KMS-11 (cell line): ENCODE data around the gene NOL12.
"Not testable (repeated sequence)": the region's sequence is repeated elsewhere in the genome, so short reads cannot be mapped to it uniquely, and the experiment has no call there.

Experiments
- H2AFZ ChIP-seq: fragments of 200-600 bp; sonication (generic); 2 replicates; pipeline ENCODE4 v1.6.1; 2016; ENCODE audit warnings: antibody characterized with exemption, mixed run types, low read depth
- H3K27ac ChIP-seq: fragments of 200-600 bp; sonication (generic); 2 replicates; pipeline ENCODE4 v1.6.1; 2016; ENCODE audit warnings: mild to moderate bottlenecking, mixed run types
- H3K27me3 ChIP-seq: fragments of 200-600 bp; sonication (generic); 2 replicates; pipeline ENCODE4 v1.6.1; 2017; ENCODE audit warnings: mild to moderate bottlenecking, low read depth, mixed run types, moderate library complexity; ENCODE audit not compliant: insufficient read depth
- H3K36me3 ChIP-seq: fragments of 200-600 bp; sonication (generic); 2 replicates; pipeline ENCODE4 v1.6.1; 2017; ENCODE audit warnings: mild to moderate bottlenecking, mixed run types; ENCODE audit not compliant: insufficient read depth
- H3K4me1 ChIP-seq: fragments of 200-600 bp; sonication (generic); 2 replicates; pipeline ENCODE4 v1.6.1; 2016; ENCODE audit warnings: mild to moderate bottlenecking, low read depth, mixed run types; ENCODE audit not compliant: poor library complexity, severe bottlenecking
- H3K4me2 ChIP-seq: fragments of 200-600 bp; sonication (generic); 2 replicates; pipeline ENCODE4 v1.7.0; 2016; ENCODE audit warnings: mild to moderate bottlenecking, mixed run types
- H3K4me3 ChIP-seq: fragments of 200-600 bp; sonication (generic); IDR thresholded peaks from 2 replicates; pipeline ENCODE4 v1.6.1; 2017; ENCODE audit warnings: low read depth, low read length, mixed read lengths; ENCODE audit not compliant: insufficient read depth
- H3K79me2 ChIP-seq: fragments of 200-600 bp; sonication (generic); 2 replicates; pipeline ENCODE4 v1.6.1; 2016; ENCODE audit warnings: low read depth, mixed run types; ENCODE audit not compliant: insufficient read depth
- H3K9ac ChIP-seq: fragments of 200-600 bp; sonication (generic); 2 replicates; pipeline ENCODE4 v1.6.1; 2016; ENCODE audit warnings: mild to moderate bottlenecking, mixed run types
- H4K20me1 ChIP-seq: fragments of 200-600 bp; sonication (generic); 2 replicates; pipeline ENCODE4 v1.6.1; 2016; ENCODE audit warnings: mild to moderate bottlenecking, mixed run types; ENCODE audit not compliant: insufficient read depth
- CTCF ChIP-seq: fragments of 200-600 bp; sonication (generic); conservative IDR thresholded peaks from 2 replicates; pipeline ENCODE4 v1.6.1; 2017; ENCODE audit warnings: low read depth, mild to moderate bottlenecking, antibody characterized with exemption, low read length, moderate library complexity, mixed read lengths

NOL12 gene

GRCh38 chr22:37711490-37711889 lies 25.3 kb downstream of the NOL12 start:
- no peak overlapping the region for H3K27ac ChIP-seq
- no peaks in the 10 kb centered on the region for H4K20me1 ChIP-seq
- no peaks in the 10 kb centered on the region for H3K36me3 ChIP-seq

GRCh38 chr22:37713761-37714160 lies 27.6 kb downstream of the NOL12 start:
- TF ChIP-seq CTCF, result no peak
- Histone ChIP-seq H3K9ac (no peak overlapping the region), H3K36me3 (no peaks in the 10 kb centered on the region), H3K4me2 (no peak overlapping the region), H3K4me3 (no peak overlapping the region), H3K27me3 (no peaks in the 10 kb centered on the region), H3K4me1 (peaks cover 8% of the 10 kb centered on the region), H4K20me1 (no peaks in the 10 kb centered on the region), H2AFZ (no peak overlapping the region), H3K27ac (no peak overlapping the region), H3K79me2 (no peaks in the 10 kb centered on the region)

More at GRCh38 chr22:37711490-37711889, 25.3 kb downstream of the NOL12 start:
- H3K4me3 ChIP-seq, result no peak overlapping the region
- no peak overlapping the region for H3K4me2 ChIP-seq
- TF ChIP-seq CTCF, result no peak
- no peaks in the 10 kb centered on the region for H3K79me2 ChIP-seq
- H2AFZ ChIP-seq, result no peak overlapping the region
- H3K27me3 ChIP-seq, result no peaks in the 10 kb centered on the region
- H3K9ac ChIP-seq, result no peak overlapping the region
- peaks cover 8% of the 10 kb centered on the region for H3K4me1 ChIP-seq

- no peak overlapping the region for H3K4me2 ChIP-seq
- no peaks in the 10 kb centered on the region for H4K20me1 ChIP-seq
- H3K27ac ChIP-seq, result no peak overlapping the region
- no peaks in the 10 kb centered on the region for H3K36me3 ChIP-seq
- no peaks in the 10 kb centered on the region for H3K79me2 ChIP-seq
- no peak overlapping the region for H2AFZ ChIP-seq
- H3K4me1 ChIP-seq, result no peaks in the 10 kb centered on the region
- H3K4me3 ChIP-seq, result no peak overlapping the region
- H3K27me3 ChIP-seq, result no peaks in the 10 kb centered on the region
- no peak for TF ChIP-seq CTCF
- no peak overlapping the region for H3K9ac ChIP-seq
Observed at GRCh38 chr22:37714634-37715033, 28.5 kb downstream of the NOL12 start.

- Histone ChIP-seq H3K4me3 (no peak overlapping the region), H2AFZ (no peak overlapping the region), H4K20me1 (no peaks in the 10 kb centered on the region), H3K27me3 (no peaks in the 10 kb centered on the region), H3K9ac (no peak overlapping the region), H3K36me3 (no peaks in the 10 kb centered on the region), H3K4me1 (no peaks in the 10 kb centered on the region), H3K79me2 (no peaks in the 10 kb centered on the region), H3K4me2 (no peak overlapping the region), H3K27ac (no peak overlapping the region)
- no peak for TF ChIP-seq CTCF
Observed at GRCh38 chr22:37715760-37716159, 29.6 kb downstream of the NOL12 start.

- no peak for TF ChIP-seq CTCF
- Histone ChIP-seq H4K20me1 (no peaks in the 10 kb centered on the region), H3K4me1 (no peaks in the 10 kb centered on the region), H2AFZ (no peak overlapping the region), H3K27ac (no peak overlapping the region), H3K4me2 (no peak overlapping the region), H3K9ac (no peak overlapping the region), H3K79me2 (no peaks in the 10 kb centered on the region), H3K27me3 (no peaks in the 10 kb centered on the region), H3K4me3 (no peak overlapping the region), H3K36me3 (no peaks in the 10 kb centered on the region)
Observed at GRCh38 chr22:37716708-37717107, 30.6 kb downstream of the NOL12 start.

- H3K4me3 ChIP-seq, H3K4me2 ChIP-seq, H3K27me3 ChIP-seq, H4K20me1 ChIP-seq, H3K36me3 ChIP-seq, H2AFZ ChIP-seq, H3K9ac ChIP-seq, H3K27ac ChIP-seq, H3K4me1 ChIP-seq, H3K79me2 ChIP-seq: not testable (repeated sequence)
Observed at GRCh38 chr22:37717235-37717634, 31.1 kb downstream of the NOL12 start.

GRCh38 chr22:37717746-37718305 lies 31.7 kb downstream of the NOL12 start:
- not testable (repeated sequence) for H3K36me3 ChIP-seq, H4K20me1 ChIP-seq, H2AFZ ChIP-seq, H3K4me1 ChIP-seq, H3K4me2 ChIP-seq, H3K27me3 ChIP-seq, H3K4me3 ChIP-seq, H3K9ac ChIP-seq, H3K27ac ChIP-seq, H3K79me2 ChIP-seq
